HG03135 (cell line): ENCODE data around the gene GLIS1.

Source experiments
- ATAC-seq: cut with Tn5 transposase; IDR thresholded peaks from one replicate; pipeline ENCODE4 v1.9.1; 2021; ENCODE audit warnings: mild to moderate bottlenecking, moderate library complexity; ENCODE audit not compliant: unreplicated experiment

Gene GLIS1

GRCh38 chr1:53517109-53517508, 221.9 kb downstream of the GLIS1 start:
- ATAC-seq, result no peak

- ATAC-seq, result no peak
Observed at GRCh38 chr1:53516181-53516580, 222.8 kb downstream of the GLIS1 start.

GRCh38 chr1:53514436-53514835, 224.5 kb downstream of the GLIS1 start:
- ATAC-seq, result no peak

GRCh38 chr1:53513846-53514245, 225.1 kb downstream of the GLIS1 start:
- no peak for ATAC-seq

- ATAC-seq, result no peak
Observed at GRCh38 chr1:53512807-53513755, 225.9 kb downstream of the GLIS1 start.

GRCh38 chr1:53511933-53512806, 226.8 kb downstream of the GLIS1 start:
- no peak for ATAC-seq

GRCh38 chr1:53511323-53511932, 227.5 kb downstream of the GLIS1 start:
- ATAC-seq, result no peak

- ATAC-seq, result no peak
Observed at GRCh38 chr1:53510215-53510614, 228.7 kb downstream of the GLIS1 start.

GRCh38 chr1:53509775-53510174, 229.2 kb downstream of the GLIS1 start:
- ATAC-seq, result no peak

GRCh38 chr1:53508991-53509666, 229.8 kb downstream of the GLIS1 start:
- ATAC-seq, result no peak

GRCh38 chr1:53508056-53508990, 230.6 kb downstream of the GLIS1 start:
- ATAC-seq, result no peak

- no peak for ATAC-seq
Observed at GRCh38 chr1:53507116-53507820, 231.7 kb downstream of the GLIS1 start.

- no peak for ATAC-seq
Observed at GRCh38 chr1:53506355-53507050, 232.5 kb downstream of the GLIS1 start.

GRCh38 chr1:53505891-53506290, 233.1 kb downstream of the GLIS1 start:
- ATAC-seq, result no peak

GRCh38 chr1:53505401-53505800, 233.6 kb downstream of the GLIS1 start:
- ATAC-seq, result no peak

GRCh38 chr1:53504901-53505300, 234.1 kb downstream of the GLIS1 start:
- no peak for ATAC-seq

- ATAC-seq, result no peak
Observed at GRCh38 chr1:53503433-53504217, 235.3 kb downstream of the GLIS1 start.
